ENCODE measurements around the gene SLC34A2. TPM values are rescaled to one million over a fixed set of nuclear protein-coding genes. Genes with fewer than 3 reads are reported as not detected.
"Not testable (repeated sequence)": the region's sequence is repeated elsewhere in the genome, so short reads cannot be mapped to it uniquely, and the experiment has no call there.

Gene SLC34A2
- total RNA-seq (2014; rRNA removed; shearing (Covaris generic)), result 0.18 and 2.0 TPM in 2 replicates

GRCh38 chr4:25654971-25655963 lies at the start of gene SLC34A2:
SLC34A2 (plus strand) TSS chr4:25655851; CDS start chr4:25662501, 6,650 bp downstream.
- in situ Hi-C loops (cut with HindIII; ENCODE audit: low sequenced_read_pairs), result no loop called here
- DNase-seq (ENCODE audit: low spot score), result peak; percentile 15

- in situ Hi-C loops (cut with HindIII; ENCODE audit: low sequenced_read_pairs), result no loop called here
- no peak for DNase-seq (ENCODE audit: low spot score)
Measured at GRCh38 chr4:25608644-25609043, 47.0 kb upstream of the SLC34A2 start.

GRCh38 chr4:25609976-25610375 lies 45.7 kb upstream of the SLC34A2 start:
- in situ Hi-C loops (cut with HindIII; ENCODE audit: low sequenced_read_pairs), result no loop called here
- no peak for DNase-seq (ENCODE audit: low spot score)

- in situ Hi-C loops (cut with HindIII; ENCODE audit: low sequenced_read_pairs); DNase-seq (ENCODE audit: low spot score): not testable (repeated sequence)
Measured at GRCh38 chr4:25613613-25614012, 42.0 kb upstream of the SLC34A2 start.

GRCh38 chr4:25614807-25615206 lies 40.8 kb upstream of the SLC34A2 start:
- no peak for DNase-seq (ENCODE audit: low spot score)
- in situ Hi-C loops (cut with HindIII; ENCODE audit: low sequenced_read_pairs), result no loop called here

- DNase-seq (ENCODE audit: low spot score), result no peak
- in situ Hi-C loops (cut with HindIII; ENCODE audit: low sequenced_read_pairs), result no loop called here
Measured at GRCh38 chr4:25621027-25621930, 34.4 kb upstream of the SLC34A2 start.

GRCh38 chr4:25624616-25625015 lies 31.0 kb upstream of the SLC34A2 start:
- DNase-seq (ENCODE audit: low spot score), result no peak

GRCh38 chr4:25628451-25628850 lies 27.2 kb upstream of the SLC34A2 start:
- in situ Hi-C loops (cut with HindIII; ENCODE audit: low sequenced_read_pairs), result no loop called here

More at GRCh38 chr4:25624616-25625015, 31.0 kb upstream of the SLC34A2 start:
- in situ Hi-C loops (cut with HindIII; ENCODE audit: low sequenced_read_pairs), result no loop called here

GRCh38 chr4:25632135-25632534 lies 23.5 kb upstream of the SLC34A2 start:
- in situ Hi-C loops (cut with HindIII; ENCODE audit: low sequenced_read_pairs), result no loop called here
- no peak for DNase-seq (ENCODE audit: low spot score)

More at GRCh38 chr4:25628451-25628850, 27.2 kb upstream of the SLC34A2 start:
- peak; percentile 16 for DNase-seq (ENCODE audit: low spot score)

- DNase-seq (ENCODE audit: low spot score), result no peak
Measured at GRCh38 chr4:25633541-25633940, 22.1 kb upstream of the SLC34A2 start.

GRCh38 chr4:25635501-25635900 lies 20.1 kb upstream of the SLC34A2 start:
- no peak for DNase-seq (ENCODE audit: low spot score)
- in situ Hi-C loops (cut with HindIII; ENCODE audit: low sequenced_read_pairs), result no loop called here

More at GRCh38 chr4:25633541-25633940, 22.1 kb upstream of the SLC34A2 start:
- in situ Hi-C loops (cut with HindIII; ENCODE audit: low sequenced_read_pairs), result no loop called here

GRCh38 chr4:25637581-25638220 lies 17.9 kb upstream of the SLC34A2 start:
- in situ Hi-C loops (cut with HindIII; ENCODE audit: low sequenced_read_pairs), result no loop called here
- no peak for DNase-seq (ENCODE audit: low spot score)

GRCh38 chr4:25638221-25638601 lies 17.4 kb upstream of the SLC34A2 start:
- DNase-seq (ENCODE audit: low spot score), result no peak
- in situ Hi-C loops (cut with HindIII; ENCODE audit: low sequenced_read_pairs), result no loop called here

GRCh38 chr4:25638806-25639205 lies 16.8 kb upstream of the SLC34A2 start:
- DNase-seq (ENCODE audit: low spot score), result no peak
- in situ Hi-C loops (cut with HindIII; ENCODE audit: low sequenced_read_pairs), result no loop called here

- in situ Hi-C loops (cut with HindIII; ENCODE audit: low sequenced_read_pairs), result no loop called here
- DNase-seq (ENCODE audit: low spot score), result no peak
Measured at GRCh38 chr4:25650311-25650710, 5.3 kb upstream of the SLC34A2 start.

GRCh38 chr4:25651682-25652081 lies 4.0 kb upstream of the SLC34A2 start:
- DNase-seq (ENCODE audit: low spot score), result no peak
- in situ Hi-C loops (cut with HindIII; ENCODE audit: low sequenced_read_pairs), result no loop called here

GRCh38 chr4:25654031-25654970 lies 1.4 kb upstream of the SLC34A2 start:
- peak; percentile 29 for DNase-seq (ENCODE audit: low spot score)
- in situ Hi-C loops (cut with HindIII; ENCODE audit: low sequenced_read_pairs), result no loop called here

- in situ Hi-C loops (cut with HindIII; ENCODE audit: low sequenced_read_pairs), result no loop called here
- no peak for DNase-seq (ENCODE audit: low spot score)
Measured at GRCh38 chr4:25656031-25656430, 380 bp downstream of the SLC34A2 start.

Measured in G401 (cell line).